Activated naive CD8-positive, alpha-beta T cell (primary cell): ENCODE results near the gene TRPT1.

Experiments
- H3K27ac Mint-ChIP-seq: one replicate; pipeline ENCODE4 v1.8.0; 2021; ENCODE audit warnings: mixed read lengths
- H3K27me3 Mint-ChIP-seq: one replicate; pipeline ENCODE4 v1.8.0; 2021; ENCODE audit warnings: mixed read lengths
- H3K36me3 Mint-ChIP-seq: one replicate; pipeline ENCODE4 v1.8.0; 2021; ENCODE audit warnings: mixed read lengths
- H3K4me1 Mint-ChIP-seq: one replicate; pipeline ENCODE4 v1.8.0; 2021; ENCODE audit warnings: low read depth, mixed read lengths
- H3K4me3 Mint-ChIP-seq: one replicate; pipeline ENCODE4 v1.8.0; 2021; ENCODE audit warnings: mild to moderate bottlenecking, mixed read lengths
- H3K9me3 Mint-ChIP-seq: one replicate; pipeline ENCODE4 v1.8.0; 2021; ENCODE audit warnings: low read depth, mixed read lengths

Gene TRPT1, protein sequence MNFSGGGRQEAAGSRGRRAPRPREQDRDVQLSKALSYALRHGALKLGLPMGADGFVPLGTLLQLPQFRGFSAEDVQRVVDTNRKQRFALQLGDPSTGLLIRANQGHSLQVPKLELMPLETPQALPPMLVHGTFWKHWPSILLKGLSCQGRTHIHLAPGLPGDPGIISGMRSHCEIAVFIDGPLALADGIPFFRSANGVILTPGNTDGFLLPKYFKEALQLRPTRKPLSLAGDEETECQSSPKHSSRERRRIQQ

DNA sequence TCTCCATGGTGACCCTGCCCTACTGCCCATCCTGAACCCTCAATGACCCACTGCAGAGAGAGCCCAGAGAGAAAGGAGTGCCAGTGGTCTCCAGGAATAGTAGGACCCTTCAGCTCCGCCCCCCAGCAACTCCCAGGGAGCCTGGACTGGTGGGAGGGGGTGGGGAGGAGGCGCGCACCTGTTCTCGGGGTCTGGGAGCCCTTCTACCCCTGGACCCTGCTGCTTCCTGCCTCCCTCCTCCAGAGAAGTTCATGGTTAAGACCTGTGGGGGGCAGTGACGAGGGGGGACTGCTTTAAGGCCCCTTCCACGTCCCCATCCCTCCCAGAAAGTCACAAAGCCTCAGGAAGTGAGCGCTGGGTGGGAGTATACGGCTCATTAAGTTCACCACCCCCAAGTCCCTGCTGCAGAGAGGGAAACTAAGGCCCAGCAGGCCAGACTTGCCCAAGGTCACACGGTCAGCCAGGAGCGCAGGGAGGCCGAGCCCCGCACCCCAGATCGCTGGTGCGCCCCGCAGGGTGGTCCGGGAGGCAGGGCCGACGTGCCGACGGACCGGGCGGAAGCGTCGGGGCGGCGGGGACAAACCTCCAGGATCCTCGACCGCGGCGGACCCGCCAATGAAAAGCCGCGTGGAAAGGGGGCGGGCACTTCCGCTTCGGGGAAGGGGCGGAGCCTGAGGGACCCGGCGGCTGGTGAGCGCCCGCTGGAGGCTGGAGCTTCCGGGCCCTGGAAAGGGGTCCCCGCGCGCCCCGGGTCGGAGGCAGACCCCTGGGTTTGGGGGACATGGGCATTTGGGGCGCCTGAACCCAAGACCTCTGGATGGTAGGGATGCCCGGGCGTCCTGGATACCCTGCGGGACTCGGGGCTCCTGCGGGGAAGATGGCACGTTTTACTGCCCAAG, at the start of gene TRPT1, which contains the start of gene NUDT22:
Gene TRPT1 (minus strand): TSS at position 579 of the 899 bp plus-strand sequence. CDS start 326 bp downstream, at position 253.
Gene NUDT22 (plus strand): TSS at position 667 of the 899 bp plus-strand sequence. CDS start 379 bp downstream, outside the sequence.
- peak within 1 kb of the TSS; percentile 86 for H3K27ac Mint-ChIP-seq
- no peaks in the 10 kb centered on the region for H3K27me3 Mint-ChIP-seq
- peaks cover 21% of the 10 kb centered on the region for H3K4me1 Mint-ChIP-seq
- H3K36me3 Mint-ChIP-seq, result no peaks in the 10 kb centered on the region
- H3K9me3 Mint-ChIP-seq, result no peaks in the 10 kb centered on the region
- peak within 1 kb of the TSS; percentile 88 for H3K4me3 Mint-ChIP-seq

DNA sequence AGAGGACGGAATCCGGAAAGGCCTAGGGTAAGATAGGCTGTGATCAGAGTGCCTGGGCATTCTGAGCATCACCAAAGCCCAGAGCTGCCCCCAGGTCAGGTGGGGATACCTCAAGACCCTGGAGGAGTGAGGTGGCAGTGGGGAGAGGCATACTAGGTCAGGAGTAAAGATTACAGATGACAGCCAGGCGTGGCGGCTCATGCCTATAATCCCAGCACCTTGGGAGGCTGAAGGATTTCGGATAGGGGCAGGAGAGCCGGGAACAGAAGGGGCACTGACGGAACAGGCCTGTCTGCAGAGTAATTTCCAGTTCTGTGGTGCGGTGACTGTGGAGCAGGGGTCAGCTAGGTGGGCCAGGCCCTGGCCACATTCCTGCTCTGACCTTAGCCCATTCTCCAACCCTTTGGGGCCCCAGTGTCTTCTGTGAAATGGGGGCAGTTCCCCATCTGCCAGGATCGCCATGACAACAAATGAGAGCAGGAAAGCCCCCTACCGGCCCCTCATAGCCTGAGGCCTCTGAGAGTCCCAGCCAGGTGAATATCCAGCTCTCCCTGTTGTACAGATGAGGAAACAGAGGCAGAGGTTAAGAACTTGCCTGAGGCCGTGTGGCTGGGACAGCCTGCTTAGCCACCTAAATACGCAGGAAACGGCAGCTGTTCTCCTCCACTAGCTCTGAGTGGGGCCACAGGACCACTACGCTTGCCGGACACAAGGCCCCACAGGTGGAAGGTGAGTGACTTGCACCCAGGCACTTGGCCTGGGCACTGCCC, 49.2 kb upstream of the TRPT1 start:
- Mint-ChIP-seq H3K36me3 (peaks cover 3% of the 10 kb centered on the region), H3K4me3 (no peak overlapping the region), H3K27me3 (no peaks in the 10 kb centered on the region), H3K27ac (no peak overlapping the region), H3K4me1 (peaks cover 3% of the 10 kb centered on the region), H3K9me3 (no peaks in the 10 kb centered on the region)

DNA sequence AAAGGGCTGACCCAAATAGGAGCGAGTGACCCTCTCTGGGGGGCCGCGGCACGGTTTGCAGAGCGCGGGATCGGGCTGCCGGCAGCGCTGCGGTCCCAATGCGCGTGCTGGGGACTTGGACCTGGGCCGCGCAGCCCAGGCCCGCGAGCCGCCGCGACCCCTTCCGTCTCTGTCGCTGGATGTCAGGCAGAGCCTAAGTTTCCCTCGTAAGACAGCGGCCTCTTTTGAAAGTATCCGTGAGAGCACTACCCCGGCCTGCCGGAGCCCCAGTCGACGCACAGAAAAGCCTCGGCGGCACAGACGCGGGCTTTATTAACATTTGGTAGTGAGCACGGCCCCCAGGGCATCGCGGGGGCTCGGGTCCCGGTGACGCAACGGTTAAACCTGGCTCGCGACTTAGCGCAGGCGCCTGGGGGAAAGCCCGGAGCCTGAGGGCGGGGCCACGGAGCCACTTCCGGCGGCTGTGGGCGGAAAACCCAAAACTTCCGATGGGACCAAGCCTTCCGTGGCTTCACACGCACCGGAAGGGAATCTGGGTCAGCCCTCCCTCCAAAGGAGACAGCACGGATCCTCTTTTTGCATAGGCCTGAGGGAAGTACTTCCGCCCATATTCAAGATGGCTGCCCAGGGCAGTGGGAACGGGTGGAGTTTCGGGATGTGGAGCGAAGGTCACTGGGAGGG, 43.7 kb upstream of the TRPT1 start:
- Mint-ChIP-seq H3K36me3 (peaks cover 2% of the 10 kb centered on the region), H3K4me3 (peak overlapping the region; percentile 98), H3K27me3 (no peaks in the 10 kb centered on the region), H3K4me1 (peaks cover 17% of the 10 kb centered on the region), H3K27ac (peak overlapping the region; percentile 96), H3K9me3 (no peaks in the 10 kb centered on the region)

DNA sequence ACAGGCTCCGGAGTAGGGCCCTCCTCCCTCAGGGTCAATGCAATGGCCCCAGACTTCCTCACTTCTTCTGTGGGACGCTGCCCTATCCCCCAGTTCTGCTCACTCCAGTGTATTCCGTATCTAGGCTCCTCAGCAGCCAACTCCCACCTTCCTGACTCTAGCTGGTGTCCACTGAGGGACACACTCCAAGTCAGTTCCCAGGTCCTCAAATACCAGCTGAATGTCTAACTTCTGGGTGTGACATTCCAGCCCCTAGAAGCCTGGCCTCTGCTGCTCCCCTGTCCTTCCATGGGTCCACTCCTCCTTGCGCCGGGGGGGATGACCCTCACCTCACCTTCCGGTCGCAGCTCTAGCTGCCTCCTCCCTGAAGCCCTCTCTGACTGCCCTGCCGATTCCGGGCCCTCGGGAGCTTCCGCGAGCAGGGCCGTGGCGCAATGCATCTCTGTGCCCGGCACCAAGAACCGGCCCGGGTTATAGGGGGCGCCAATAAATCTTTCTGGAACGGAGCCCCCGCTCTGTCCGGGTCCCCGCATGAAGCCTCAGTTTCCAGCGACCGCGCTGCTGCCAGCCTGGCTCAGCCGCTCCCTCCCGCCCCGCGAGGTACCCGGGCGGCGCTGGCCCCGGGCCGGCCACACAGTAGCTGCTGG, 43.0 kb upstream of the TRPT1 start:
- peak overlapping the region; percentile 96 for H3K27ac Mint-ChIP-seq
- no peaks in the 10 kb centered on the region for H3K27me3 Mint-ChIP-seq
- no peaks in the 10 kb centered on the region for H3K9me3 Mint-ChIP-seq
- peak overlapping the region; percentile 98 for H3K4me3 Mint-ChIP-seq
- peaks cover 17% of the 10 kb centered on the region for H3K4me1 Mint-ChIP-seq
- peaks cover 2% of the 10 kb centered on the region for H3K36me3 Mint-ChIP-seq

DNA sequence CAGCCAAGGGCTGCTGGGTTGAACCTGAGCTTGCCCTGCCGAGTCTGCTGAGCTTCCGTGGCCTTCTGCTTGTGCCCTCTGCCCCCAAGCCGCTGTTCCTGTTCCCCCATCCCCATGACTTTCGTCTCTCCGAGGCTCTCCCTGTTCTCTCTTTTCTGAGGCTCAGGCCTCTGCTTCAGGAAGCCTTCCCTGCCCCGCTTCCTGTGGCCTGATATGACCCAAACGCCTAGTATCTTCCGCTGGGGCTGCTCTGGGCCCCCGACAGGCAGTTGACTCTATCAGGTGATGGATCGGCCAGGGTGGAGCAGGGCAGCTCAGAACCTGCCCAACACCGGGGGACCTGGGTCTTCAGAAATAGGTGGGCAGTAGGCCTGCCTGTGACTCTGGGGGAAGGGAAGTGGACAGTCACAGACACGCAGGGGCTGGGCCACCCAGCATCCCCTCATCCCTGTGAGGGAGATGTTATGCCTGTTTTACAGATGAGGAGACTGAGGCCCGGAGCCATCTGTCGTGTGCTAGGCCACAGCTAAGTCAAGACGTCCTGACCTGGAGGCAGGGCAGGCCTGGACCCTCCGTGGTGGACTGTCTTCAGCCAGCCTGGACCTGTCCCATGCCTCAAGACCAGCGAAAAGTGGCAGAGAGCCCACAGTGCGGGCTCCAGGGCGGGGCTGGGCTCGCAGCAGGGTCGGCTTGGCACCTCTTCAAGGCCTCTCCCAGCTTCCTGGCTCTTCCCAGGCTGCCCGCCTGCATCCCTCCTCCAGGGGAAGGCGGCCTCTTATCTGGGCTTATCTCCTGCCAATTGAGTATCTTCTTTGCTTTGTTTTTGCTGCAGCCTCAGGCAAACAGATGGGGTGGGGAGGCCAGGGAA, 42.3 kb upstream of the TRPT1 start:
- Mint-ChIP-seq H3K4me3 (peak overlapping the region; percentile 98), H3K36me3 (peaks cover 2% of the 10 kb centered on the region), H3K9me3 (no peaks in the 10 kb centered on the region), H3K27me3 (no peaks in the 10 kb centered on the region), H3K27ac (peak overlapping the region; percentile 96), H3K4me1 (peaks cover 17% of the 10 kb centered on the region)

DNA sequence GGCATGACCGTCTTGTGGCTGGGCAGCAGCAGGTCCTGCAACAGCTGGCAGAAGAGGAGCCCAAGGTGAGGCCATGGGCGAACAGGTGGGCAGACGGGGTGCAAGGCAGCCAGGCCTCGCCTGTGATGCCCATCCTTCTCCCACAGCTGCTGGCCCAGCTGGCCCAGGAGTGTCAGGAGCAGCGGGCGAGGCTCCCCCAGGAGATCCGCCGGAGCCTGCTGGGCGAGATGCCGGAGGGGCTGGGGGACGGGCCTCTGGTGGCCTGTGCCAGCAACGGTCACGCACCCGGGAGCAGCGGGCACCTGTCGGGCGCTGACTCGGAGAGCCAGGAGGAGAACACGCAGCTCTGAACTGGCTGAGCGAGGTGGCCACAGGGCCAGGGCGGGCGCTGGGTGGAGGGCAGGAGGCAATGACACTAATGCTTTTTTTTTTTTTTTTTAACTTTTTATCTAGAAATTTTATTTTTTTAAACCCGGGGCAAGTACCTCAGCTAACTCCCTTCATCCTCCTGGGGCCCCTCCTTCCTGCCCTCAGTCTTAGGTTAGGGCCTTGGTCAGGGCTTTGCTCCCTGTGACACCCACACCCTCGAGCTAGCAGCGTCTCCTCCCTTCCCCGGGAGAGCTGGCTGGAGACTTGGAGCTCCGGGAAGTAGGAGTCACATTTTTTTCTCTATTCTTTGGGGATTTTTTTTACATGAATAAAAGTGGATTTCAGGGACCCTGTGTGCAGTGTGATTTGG, 41.4 kb upstream of the TRPT1 start:
- Mint-ChIP-seq H3K27me3 (no peaks in the 10 kb centered on the region), H3K36me3 (peaks cover 2% of the 10 kb centered on the region), H3K4me3 (no peak overlapping the region), H3K9me3 (no peaks in the 10 kb centered on the region), H3K4me1 (peaks cover 17% of the 10 kb centered on the region), H3K27ac (no peak overlapping the region)

DNA sequence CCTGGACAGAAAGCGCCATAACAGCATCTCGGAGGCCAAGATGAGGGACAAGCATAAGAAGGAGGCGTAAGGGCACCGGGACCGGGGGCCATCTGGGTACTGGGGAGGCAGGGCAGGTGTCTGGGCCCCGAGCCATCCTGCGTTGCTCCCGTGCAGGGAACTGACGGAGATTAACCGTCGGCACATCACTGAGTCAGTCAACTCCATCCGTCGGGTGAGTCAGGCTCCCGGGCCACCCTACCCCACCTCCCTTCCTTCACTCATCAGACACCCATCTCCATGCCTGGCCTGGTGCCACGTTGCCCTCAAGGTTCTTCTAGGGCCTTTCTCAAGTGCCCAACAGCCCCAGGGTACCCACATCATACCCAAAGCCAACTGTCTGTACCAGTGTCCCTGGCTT, 40.4 kb upstream of the TRPT1 start:
- Mint-ChIP-seq H3K9me3 (no peaks in the 10 kb centered on the region), H3K36me3 (peaks cover 2% of the 10 kb centered on the region), H3K4me1 (peaks cover 14% of the 10 kb centered on the region), H3K4me3 (no peak overlapping the region), H3K27ac (no peak overlapping the region), H3K27me3 (no peaks in the 10 kb centered on the region)

DNA sequence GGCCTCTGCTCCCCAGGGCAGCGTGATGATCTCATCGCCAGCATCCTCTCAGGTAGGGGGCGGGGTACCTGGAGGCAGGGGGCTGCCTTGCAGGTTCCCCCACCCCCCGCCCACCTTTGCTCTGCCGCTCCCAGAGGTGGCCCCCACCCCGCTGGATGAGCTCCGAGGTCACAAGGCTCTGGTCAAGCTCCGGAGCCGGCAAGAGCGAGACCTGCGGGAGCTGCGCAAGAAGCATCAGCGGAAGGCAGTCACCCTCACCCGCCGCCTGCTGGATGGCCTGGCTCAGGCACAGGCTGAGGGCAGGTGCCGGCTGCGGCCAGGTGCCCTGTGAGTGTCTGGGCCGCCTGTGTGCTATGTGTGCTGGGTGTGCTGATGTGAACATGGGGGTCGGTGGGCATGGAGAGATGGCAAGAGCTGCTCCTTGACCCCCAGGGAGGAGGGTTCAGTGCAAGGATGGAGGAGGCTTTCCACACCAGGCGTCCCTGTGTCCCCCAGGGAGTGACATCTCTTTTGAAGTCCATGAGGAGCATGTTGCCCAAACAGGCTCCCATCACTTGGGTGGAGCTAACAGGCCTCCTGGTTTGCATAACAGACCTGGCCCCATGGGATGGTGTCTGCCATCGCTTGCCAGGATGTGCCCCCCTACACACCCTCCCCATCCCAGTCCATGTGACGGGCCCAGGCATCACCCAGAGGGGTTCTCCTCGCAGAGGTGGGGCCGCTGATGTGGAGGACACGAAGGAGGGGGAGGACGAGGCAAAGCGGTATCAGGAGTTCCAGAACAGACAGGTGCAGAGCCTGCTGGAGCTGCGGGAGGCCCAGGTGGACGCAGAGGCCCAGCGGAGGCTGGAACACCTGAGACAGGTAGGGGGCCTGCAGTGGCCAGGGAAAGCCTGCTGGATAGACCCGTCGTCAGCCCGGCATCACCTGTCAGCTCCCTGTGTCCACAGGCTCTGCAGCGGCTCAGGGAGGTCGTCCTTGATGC, 39.5 kb upstream of the TRPT1 start:
- no peak overlapping the region for H3K27ac Mint-ChIP-seq
- H3K4me3 Mint-ChIP-seq, result no peak overlapping the region

DNA sequence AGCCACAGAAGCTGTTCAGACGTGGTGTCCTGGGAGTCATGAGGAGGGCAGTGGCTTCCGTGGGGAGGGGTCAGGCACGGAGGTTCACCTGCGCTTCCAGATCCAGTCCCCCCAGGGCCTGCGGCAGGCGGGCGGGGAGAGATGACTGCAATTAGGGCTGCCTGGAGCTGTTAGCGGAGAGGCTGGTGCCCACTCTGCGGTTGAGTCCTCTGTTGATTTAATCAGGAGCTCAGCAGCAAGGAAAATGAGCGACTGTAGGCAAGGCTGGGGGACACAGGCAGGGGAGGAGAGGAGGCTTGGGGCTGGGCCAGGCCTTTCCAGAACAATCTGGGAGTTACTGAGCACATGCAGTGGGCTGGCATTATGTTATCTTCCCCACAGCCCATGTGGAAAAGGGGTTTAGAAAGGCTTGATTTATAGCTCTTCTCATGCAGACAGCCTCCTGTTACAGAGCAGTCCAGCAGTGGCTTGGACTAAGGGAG, 38.4 kb upstream of the TRPT1 start:
- H3K27me3 Mint-ChIP-seq, result no peaks in the 10 kb centered on the region

More for the DNA sequence above, 39.5 kb upstream of the TRPT1 start:
- Mint-ChIP-seq H3K27me3 (no peaks in the 10 kb centered on the region), H3K36me3 (peaks cover 2% of the 10 kb centered on the region), H3K4me1 (peaks cover 14% of the 10 kb centered on the region), H3K9me3 (no peaks in the 10 kb centered on the region)

DNA sequence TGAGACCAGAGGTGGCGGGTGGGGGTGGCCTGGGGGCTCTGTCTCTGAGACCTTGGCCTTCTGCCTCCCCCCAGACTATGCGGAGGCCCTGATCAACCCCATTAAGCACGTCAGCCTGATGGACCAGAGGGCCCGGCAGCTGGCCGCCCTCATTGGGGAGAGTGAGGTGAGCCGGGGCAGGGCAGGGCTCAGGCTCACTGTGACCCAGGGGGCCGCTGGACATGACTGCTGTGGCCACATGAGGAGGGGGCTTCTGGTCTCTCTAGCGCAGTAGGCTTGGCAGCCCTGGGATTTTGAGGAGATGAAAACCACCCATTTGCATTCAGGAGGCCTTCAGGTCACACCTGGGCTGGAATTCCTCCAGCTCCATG, 37.9 kb upstream of the TRPT1 start:
- Mint-ChIP-seq H3K27me3 (no peaks in the 10 kb centered on the region), H3K4me1 (peaks cover 19% of the 10 kb centered on the region), H3K36me3 (peaks cover 6% of the 10 kb centered on the region), H3K4me3 (no peak overlapping the region), H3K9me3 (no peaks in the 10 kb centered on the region), H3K27ac (no peak overlapping the region)

More for the DNA sequence above, 38.4 kb upstream of the TRPT1 start:
- Mint-ChIP-seq H3K4me3 (no peak overlapping the region), H3K36me3 (peaks cover 5% of the 10 kb centered on the region), H3K27ac (no peak overlapping the region), H3K4me1 (peaks cover 22% of the 10 kb centered on the region), H3K9me3 (no peaks in the 10 kb centered on the region)

DNA sequence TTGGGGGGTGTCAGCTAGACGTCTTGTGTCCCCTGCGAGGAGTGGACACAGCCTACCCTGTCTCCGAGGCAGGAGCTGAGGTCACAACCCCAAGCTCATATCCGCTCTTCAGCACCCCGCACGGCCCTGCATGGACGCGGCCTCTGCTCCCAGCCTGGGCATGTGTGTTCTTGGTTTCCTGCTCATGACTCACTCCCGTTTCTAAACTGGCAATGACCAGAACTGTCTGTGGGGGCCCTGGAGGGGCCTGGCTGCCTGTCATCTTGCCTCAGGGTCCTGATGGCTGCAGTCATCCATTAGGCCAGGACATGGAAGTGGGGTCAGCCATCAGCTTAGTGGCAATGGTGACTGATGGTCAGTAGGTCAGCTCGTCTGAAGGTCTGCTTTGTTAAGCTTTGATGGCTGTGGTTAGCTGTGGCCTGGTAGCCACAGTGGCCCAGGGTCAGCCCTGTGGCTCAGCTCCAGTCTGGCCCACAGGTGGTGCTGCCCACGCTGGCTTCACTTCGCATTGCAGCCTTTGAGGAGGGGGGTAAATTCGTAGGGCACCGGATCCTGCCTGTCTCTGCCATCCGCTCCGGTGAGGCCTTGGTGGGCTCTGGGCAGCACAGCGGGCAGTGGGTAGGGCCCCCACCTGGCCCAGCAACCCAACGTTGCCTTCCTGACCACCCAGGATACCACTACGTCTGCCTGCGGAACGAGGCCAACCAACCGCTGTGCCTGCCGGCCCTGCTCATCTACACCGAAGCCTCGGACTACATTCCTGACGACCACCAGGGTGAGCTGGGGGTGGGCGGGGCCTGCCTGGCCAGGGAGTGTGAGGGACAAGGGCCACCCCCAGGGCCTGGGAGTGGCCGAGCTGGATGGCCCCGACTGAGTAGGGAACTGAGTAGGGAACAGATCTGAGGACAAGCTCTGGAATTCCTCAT, 37.3 kb upstream of the TRPT1 start:
- peaks cover 5% of the 10 kb centered on the region for H3K36me3 Mint-ChIP-seq
- H3K9me3 Mint-ChIP-seq, result no peaks in the 10 kb centered on the region
- H3K27ac Mint-ChIP-seq, result peak overlapping the region; percentile 58

More for the DNA sequence above, 37.3 kb upstream of the TRPT1 start:
- peaks cover 15% of the 10 kb centered on the region for H3K4me1 Mint-ChIP-seq
- H3K4me3 Mint-ChIP-seq, result no peak overlapping the region
- no peaks in the 10 kb centered on the region for H3K27me3 Mint-ChIP-seq
